OCI-LY1 (cell line): ENCODE results near the gene DTNBP1.
"Not testable (repeated sequence)": the region's sequence is repeated elsewhere in the genome, so short reads cannot be mapped to it uniquely, and the experiment has no call there.

Experiments
- H2AFZ ChIP-seq: fragments of 200-600 bp; sonication (generic), shearing (Covaris generic); 2 replicates; pipeline ENCODE4 v1.6.0; 2014; ENCODE audit warnings: antibody characterized with exemption, mild to moderate bottlenecking, low read length
- H3F3A ChIP-seq: fragments of 200-600 bp; sonication (generic), shearing (Covaris generic); 2 replicates; pipeline ENCODE4 v1.6.0; 2014; ENCODE audit warnings: mild to moderate bottlenecking, antibody characterized with exemption, low read length, moderate library complexity; ENCODE audit not compliant: insufficient read depth
- H3K27ac ChIP-seq: fragments of 200-600 bp; sonication (generic); 2 replicates; pipeline ENCODE4 v1.5.1; 2014; ENCODE audit warnings: low read length, mixed run types, mild to moderate bottlenecking, low read depth; ENCODE audit not compliant: poor library complexity, severe bottlenecking
- H3K27me3 ChIP-seq: fragments of 200-600 bp; sonication (generic); 2 replicates; pipeline ENCODE4 v1.6.0; 2014; ENCODE audit warnings: antibody characterized with exemption, mild to moderate bottlenecking, low read length, moderate library complexity; ENCODE audit not compliant: insufficient read depth
- H3K36me3 ChIP-seq: fragments of 200-600 bp; sonication (generic); 2 replicates; pipeline ENCODE4 v1.6.1; 2014; ENCODE audit warnings: mild to moderate bottlenecking, antibody characterized with exemption, low read length, moderate library complexity, mixed read lengths; ENCODE audit not compliant: insufficient read depth
- H3K4me1 ChIP-seq: fragments of 200-600 bp; sonication (generic); 2 replicates; pipeline ENCODE4 v1.5.1; 2014; ENCODE audit warnings: mild to moderate bottlenecking, low read length, moderate library complexity; ENCODE audit not compliant: insufficient read depth, severe bottlenecking
- H3K4me2 ChIP-seq: fragments of 200-600 bp; sonication (generic), shearing (Covaris generic); 2 replicates; pipeline ENCODE4 v1.6.1; 2014; ENCODE audit warnings: low read length
- H3K4me3 ChIP-seq: fragments of 200-600 bp; sonication (generic); 2 replicates; pipeline ENCODE4 v1.5.1; 2014; ENCODE audit warnings: low read length, low read depth, mild to moderate bottlenecking, mixed read lengths; ENCODE audit not compliant: poor library complexity, severe bottlenecking
- H3K79me2 ChIP-seq: fragments of 200-600 bp; shearing (Covaris generic); 2 replicates; pipeline ENCODE4 v1.6.1; 2016; ENCODE audit warnings: mixed run types, low read length, mixed read lengths; ENCODE audit not compliant: insufficient read depth
- H3K9ac ChIP-seq: fragments of 200-600 bp; sonication (generic), shearing (Covaris generic); 2 replicates; pipeline ENCODE4 v1.6.1; 2014; ENCODE audit warnings: mild to moderate bottlenecking, low read length, mixed read lengths
- H3K9me2 ChIP-seq: fragments of 200-600 bp; sonication (generic), shearing (Covaris generic); 2 replicates; pipeline ENCODE4 v1.6.1; 2014; ENCODE audit warnings: low read depth, mild to moderate bottlenecking, low read length, mixed read lengths
- H3K9me3 ChIP-seq: fragments of 200-600 bp; shearing (Covaris generic); 2 replicates; pipeline ENCODE4 v1.6.1; 2014; ENCODE audit warnings: low read length, mixed read lengths
- H4K20me1 ChIP-seq: fragments of 200-600 bp; sonication (generic), shearing (Covaris generic); 2 replicates; pipeline ENCODE4 v1.6.0; 2016; ENCODE audit warnings: mild to moderate bottlenecking, low read length; ENCODE audit not compliant: insufficient read depth
- EZH2 ChIP-seq: fragments of 200-600 bp; sonication (generic), shearing (Covaris generic); IDR thresholded peaks from 2 replicates; pipeline ENCODE4 v1.8.0; 2017; ENCODE audit warnings: borderline replicate concordance, mixed run types, mild to moderate bottlenecking, antibody characterized with exemption, low read length, moderate library complexity, mixed read lengths
- TF ChIP-seq, protein P1 (sequence below): fragments of 200-600 bp; sonication (generic), shearing (Covaris generic); IDR thresholded peaks from 2 replicates; pipeline ENCODE4 v1.5.1; 2017; ENCODE audit warnings: mild to moderate bottlenecking, antibody characterized with exemption, low read length, moderate library complexity, mixed read lengths

DTNBP1 gene

DNA sequence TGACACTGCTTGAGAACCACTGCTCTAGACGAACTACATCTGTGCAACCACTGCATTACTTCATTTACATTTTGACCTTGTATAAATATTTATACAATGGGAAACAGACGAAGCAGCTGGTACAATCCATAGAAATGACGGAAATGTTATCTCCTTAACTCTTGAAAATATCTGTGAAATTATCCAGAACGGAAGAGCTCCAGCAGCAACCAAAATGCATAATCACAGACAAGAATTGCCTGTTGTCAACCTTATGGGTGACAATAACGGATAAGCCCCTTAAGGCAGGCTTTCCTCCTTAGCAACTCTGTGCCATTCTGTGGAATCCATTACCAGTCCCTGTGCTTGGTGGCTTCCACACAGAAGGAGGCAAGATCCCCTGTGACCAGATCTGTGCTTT is 115.4 kb downstream of the DTNBP1 start:
- H3K27ac ChIP-seq = no peak overlapping the region
- H3K36me3 ChIP-seq = peaks cover 10% of the 10 kb centered on the region; the same call in 1 of the 2 replicates
- H3K9me3 ChIP-seq = peaks cover 4% of the 10 kb centered on the region; the same call in 1 of the 2 replicates
- no peak overlapping the region for H3K4me3 ChIP-seq
- H3K4me1 ChIP-seq = peaks cover 31% of the 10 kb centered on the region
- no peaks in the 10 kb centered on the region for H4K20me1 ChIP-seq
- no peaks in the 10 kb centered on the region for H3K27me3 ChIP-seq
- no peak for TF ChIP-seq EZH2
- TF ChIP-seq, protein P1, sequence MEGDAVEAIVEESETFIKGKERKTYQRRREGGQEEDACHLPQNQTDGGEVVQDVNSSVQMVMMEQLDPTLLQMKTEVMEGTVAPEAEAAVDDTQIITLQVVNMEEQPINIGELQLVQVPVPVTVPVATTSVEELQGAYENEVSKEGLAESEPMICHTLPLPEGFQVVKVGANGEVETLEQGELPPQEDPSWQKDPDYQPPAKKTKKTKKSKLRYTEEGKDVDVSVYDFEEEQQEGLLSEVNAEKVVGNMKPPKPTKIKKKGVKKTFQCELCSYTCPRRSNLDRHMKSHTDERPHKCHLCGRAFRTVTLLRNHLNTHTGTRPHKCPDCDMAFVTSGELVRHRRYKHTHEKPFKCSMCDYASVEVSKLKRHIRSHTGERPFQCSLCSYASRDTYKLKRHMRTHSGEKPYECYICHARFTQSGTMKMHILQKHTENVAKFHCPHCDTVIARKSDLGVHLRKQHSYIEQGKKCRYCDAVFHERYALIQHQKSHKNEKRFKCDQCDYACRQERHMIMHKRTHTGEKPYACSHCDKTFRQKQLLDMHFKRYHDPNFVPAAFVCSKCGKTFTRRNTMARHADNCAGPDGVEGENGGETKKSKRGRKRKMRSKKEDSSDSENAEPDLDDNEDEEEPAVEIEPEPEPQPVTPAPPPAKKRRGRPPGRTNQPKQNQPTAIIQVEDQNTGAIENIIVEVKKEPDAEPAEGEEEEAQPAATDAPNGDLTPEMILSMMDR = no peak
- no peaks in the 10 kb centered on the region for H3F3A ChIP-seq
- no peak overlapping the region for H2AFZ ChIP-seq
- H3K79me2 ChIP-seq = no peaks in the 10 kb centered on the region
- H3K4me2 ChIP-seq = no peak overlapping the region
- H3K9ac ChIP-seq = no peak overlapping the region
- no peaks in the 10 kb centered on the region for H3K9me2 ChIP-seq

DNA sequence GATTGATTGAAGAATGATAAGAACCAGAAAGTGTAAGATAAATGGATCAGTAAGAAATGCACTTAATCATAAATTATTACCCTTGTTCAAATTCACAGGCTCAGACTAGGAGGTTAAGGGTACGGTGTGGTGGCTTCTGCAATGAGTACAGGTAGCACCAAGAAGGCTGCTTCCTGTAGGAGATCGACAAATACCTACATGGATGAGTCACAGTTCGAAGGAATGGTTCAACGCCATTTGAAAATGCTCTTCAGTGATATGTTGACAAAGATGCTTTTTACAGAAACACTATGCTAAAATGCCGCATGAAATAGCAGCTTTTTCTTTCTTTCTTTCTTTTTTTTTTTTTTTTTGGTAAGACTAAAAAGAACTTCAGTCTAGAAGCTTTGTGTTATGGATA is 116.2 kb downstream of the DTNBP1 start:
- Histone ChIP-seq H3K79me2 (no peaks in the 10 kb centered on the region), H3K36me3 (peaks cover 10% of the 10 kb centered on the region; the same call in 1 of the 2 replicates)

DNA sequence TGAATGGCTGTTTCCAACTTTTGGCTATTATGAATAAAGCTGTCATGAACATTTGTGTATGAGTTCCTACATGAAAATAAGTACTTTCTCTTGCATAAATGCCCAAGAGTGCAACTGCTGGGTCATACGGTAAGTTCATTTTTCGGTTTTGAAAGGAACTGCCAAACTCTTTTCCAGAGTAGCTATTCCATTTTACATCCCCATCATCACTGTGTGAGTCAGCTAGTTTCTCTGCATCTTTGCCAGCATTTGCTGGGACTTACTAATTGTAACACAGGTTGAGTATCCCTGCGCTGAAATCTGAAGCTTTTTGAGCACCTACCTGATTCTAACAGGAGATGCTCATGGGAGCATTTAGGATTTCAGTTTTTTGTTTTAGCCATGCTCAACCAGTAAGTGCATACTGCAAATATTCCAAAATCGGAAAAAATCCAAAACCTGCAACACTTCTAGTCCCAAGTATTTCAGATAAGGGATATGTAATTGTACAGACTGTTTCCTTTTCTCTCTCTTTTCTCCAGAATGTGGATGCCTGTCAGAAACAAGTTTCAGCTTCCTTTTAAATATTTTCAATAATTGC is 118.4 kb downstream of the DTNBP1 start:
- Histone ChIP-seq H3K36me3 (peaks cover 10% of the 10 kb centered on the region; the same call in 1 of the 2 replicates), H3K9me3 (peaks cover 4% of the 10 kb centered on the region; the same call in 1 of the 2 replicates), H3K4me1 (peaks cover under 1% of the 10 kb centered on the region), H4K20me1 (no peaks in the 10 kb centered on the region), H2AFZ (no peak overlapping the region), H3K79me2 (no peaks in the 10 kb centered on the region), H3K9me2 (no peaks in the 10 kb centered on the region), H3K4me2 (no peak overlapping the region), H3K27ac (no peak overlapping the region), H3F3A (no peaks in the 10 kb centered on the region), H3K27me3 (no peaks in the 10 kb centered on the region), H3K4me3 (no peak overlapping the region), H3K9ac (no peak overlapping the region)
- no peak for TF ChIP-seq EZH2
- TF ChIP-seq, protein P1 = no peak

More for the DNA sequence above, 116.2 kb downstream of the DTNBP1 start:
- Histone ChIP-seq H3K4me1 (peaks cover 23% of the 10 kb centered on the region), H3K27ac (no peak overlapping the region), H3K4me2 (no peak overlapping the region), H3K9me2 (no peaks in the 10 kb centered on the region), H3K27me3 (no peaks in the 10 kb centered on the region), H4K20me1 (no peaks in the 10 kb centered on the region), H3K9ac (no peak overlapping the region), H3K4me3 (no peak overlapping the region), H3F3A (no peaks in the 10 kb centered on the region), H3K9me3 (peaks cover 4% of the 10 kb centered on the region; the same call in 1 of the 2 replicates), H2AFZ (no peak overlapping the region)
- TF ChIP-seq, protein P1 = no peak
- no peak for TF ChIP-seq EZH2

DNA sequence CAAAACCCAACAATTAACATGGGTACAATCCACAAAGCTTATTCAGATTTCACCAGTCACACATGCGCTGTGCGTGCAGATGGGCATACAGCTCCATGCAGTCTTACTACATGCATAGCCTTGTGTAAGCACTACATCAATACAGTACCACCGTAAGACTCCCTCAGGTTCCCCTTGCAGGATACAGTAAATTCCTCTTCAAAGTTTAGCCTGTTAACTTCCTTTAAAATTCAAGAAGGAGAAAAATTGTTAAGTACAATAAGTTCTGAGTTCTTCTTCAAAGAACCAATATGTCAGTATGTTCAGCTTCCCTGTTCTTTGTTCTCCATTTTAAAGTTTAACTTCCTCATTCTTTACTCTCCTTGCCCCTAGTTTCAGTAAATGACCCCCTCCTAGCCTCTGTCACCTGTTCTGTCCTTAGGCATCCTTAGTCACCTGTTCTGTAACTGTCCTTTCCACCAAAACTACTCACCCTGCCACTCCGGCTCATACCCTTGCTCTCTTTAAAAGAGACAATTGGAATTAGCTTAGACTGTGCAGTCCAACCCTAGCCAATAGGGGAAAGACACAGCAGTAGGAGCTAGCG is 119.4 kb downstream of the DTNBP1 start:
- not testable (repeated sequence) for H3F3A ChIP-seq, H3K9me2 ChIP-seq, H3K27me3 ChIP-seq

More for the DNA sequence above, 119.4 kb downstream of the DTNBP1 start:
- not testable (repeated sequence) for H3K4me1 ChIP-seq, H3K4me2 ChIP-seq, H3K9ac ChIP-seq, H4K20me1 ChIP-seq, H3K27ac ChIP-seq, H2AFZ ChIP-seq, H3K9me3 ChIP-seq, H3K4me3 ChIP-seq, H3K79me2 ChIP-seq
- H3K36me3 ChIP-seq = peaks cover 10% of the 10 kb centered on the region; the same call in 1 of the 2 replicates
